Activated naive CD8-positive, alpha-beta T cell treated with anti-CD3 and anti-CD28 coated beads, Interleukin-2, amount 50 U/mL, for 24 hours (primary cell): ENCODE measurements around the gene ANXA4.
"Not testable (repeated sequence)": the region's sequence is repeated elsewhere in the genome, so short reads cannot be mapped to it uniquely, and the experiment has no call there.

Experiments used
- ATAC-seq: fragments of 150-1000 bp; cut with Tn5 transposase; one replicate; pipeline ENCODE4 v1.10.0; 2021
- DNase-seq: peaks from one replicate; pipeline ENCODE4 v3.0.0; 2021
- H3K27ac Mint-ChIP-seq: one replicate; pipeline ENCODE4 v1.8.0; 2021; ENCODE audit warnings: mild to moderate bottlenecking, mixed read lengths
- H3K27me3 Mint-ChIP-seq: one replicate; pipeline ENCODE4 v1.8.0; 2021; ENCODE audit warnings: mixed read lengths
- H3K36me3 Mint-ChIP-seq: one replicate; pipeline ENCODE4 v1.8.0; 2021; ENCODE audit warnings: low read depth, mixed read lengths
- H3K4me1 Mint-ChIP-seq: one replicate; pipeline ENCODE4 v1.8.0; 2021; ENCODE audit warnings: mixed read lengths
- H3K4me3 Mint-ChIP-seq: one replicate; pipeline ENCODE4 v1.8.0; 2021; ENCODE audit warnings: mild to moderate bottlenecking, moderate library complexity, mixed read lengths
- H3K9me3 Mint-ChIP-seq: one replicate; pipeline ENCODE4 v1.8.0; 2021; ENCODE audit warnings: mixed read lengths

ANXA4 gene

DNA sequence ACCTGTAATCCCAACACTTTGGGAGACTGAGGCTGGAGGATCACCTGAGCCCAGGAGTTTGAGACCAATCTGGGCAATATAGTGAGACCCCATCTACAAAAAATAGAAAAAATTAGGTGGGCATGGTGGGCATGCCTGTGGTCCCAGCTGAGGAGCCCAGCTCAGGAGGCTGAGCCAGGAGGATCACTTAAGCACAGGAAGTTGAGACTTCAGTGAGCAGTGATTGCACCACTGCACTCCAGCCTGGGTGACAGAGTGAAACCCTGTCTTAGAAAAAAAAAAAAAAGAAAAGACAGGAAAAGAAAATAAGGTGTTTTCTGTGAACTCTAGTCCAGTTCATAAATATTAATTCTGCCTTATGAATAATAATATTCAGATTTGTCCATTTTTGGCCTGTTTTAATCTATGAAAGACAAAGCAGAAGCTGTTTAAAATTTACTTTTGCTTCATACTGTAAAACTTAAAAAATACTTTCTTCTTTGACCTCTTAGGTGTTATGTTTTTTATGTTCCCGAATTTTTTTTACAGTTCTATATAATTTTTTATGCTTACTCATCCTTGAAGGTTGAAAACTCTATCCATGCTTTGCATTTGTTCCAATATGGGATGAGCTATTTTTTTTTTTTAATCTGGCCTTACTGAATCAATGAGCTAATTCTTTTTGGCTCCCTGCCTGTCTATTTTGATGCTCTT lies 8.4 kb upstream of the ANXA4 start:
- Mint-ChIP-seq H3K9me3 (no peaks in the 10 kb centered on the region), H3K36me3 (no peaks in the 10 kb centered on the region), H3K27me3 (no peaks in the 10 kb centered on the region), H3K27ac (no peak overlapping the region), H3K4me3 (no peak overlapping the region), H3K4me1 (no peaks in the 10 kb centered on the region)
- ATAC-seq (no peak), DNase-seq (no peak)

- Mint-ChIP-seq H3K27ac (no peak overlapping the region), H3K9me3 (no peaks in the 10 kb centered on the region)
- ATAC-seq = no peak
Measured at GRCh38 chr2:69734035-69734611, 7.8 kb upstream of the ANXA4 start.

DNA sequence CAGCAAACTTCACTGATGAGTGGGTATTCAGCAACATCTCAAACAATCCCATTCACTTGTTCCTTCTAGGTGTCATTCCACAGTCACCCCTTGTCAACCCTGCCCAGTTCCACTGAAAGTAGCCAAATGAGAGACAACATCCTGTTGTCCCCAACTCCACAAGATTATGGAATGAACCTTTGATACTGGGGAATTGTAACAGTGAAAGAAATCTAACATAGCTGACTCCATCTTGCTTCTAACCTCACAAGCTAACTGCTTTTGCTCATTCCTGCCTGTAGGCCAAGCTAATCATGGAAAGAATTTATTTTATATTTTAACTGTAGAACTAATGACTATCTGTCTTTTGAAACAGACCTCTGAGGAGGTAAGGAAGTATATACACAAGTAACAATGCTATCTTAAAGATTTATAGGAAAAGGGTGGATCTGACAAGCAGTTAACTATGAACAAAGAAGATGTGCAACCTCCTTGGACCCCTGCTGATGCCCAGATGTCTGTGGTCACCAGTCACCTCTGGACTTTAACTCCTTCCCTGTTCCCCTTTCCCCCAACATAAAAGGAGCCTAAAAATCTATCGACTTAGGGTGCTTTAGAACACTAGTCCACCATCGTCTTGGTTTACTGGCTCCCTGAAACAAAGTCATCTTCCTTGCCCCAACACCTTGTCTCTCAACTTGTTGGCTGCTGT lies 6.9 kb upstream of the ANXA4 start:
- ATAC-seq (no peak), DNase-seq (no peak)
- Mint-ChIP-seq H3K4me3 (no peak overlapping the region), H3K27ac (no peak overlapping the region), H3K4me1 (no peaks in the 10 kb centered on the region), H3K9me3 (no peaks in the 10 kb centered on the region), H3K27me3 (no peaks in the 10 kb centered on the region), H3K36me3 (no peaks in the 10 kb centered on the region)

More at GRCh38 chr2:69734035-69734611, 7.8 kb upstream of the ANXA4 start:
- no peaks in the 10 kb centered on the region for H3K27me3 Mint-ChIP-seq
- DNase-seq = no peak
- H3K36me3 Mint-ChIP-seq = no peaks in the 10 kb centered on the region
- H3K4me3 Mint-ChIP-seq = no peak overlapping the region
- no peaks in the 10 kb centered on the region for H3K4me1 Mint-ChIP-seq

GRCh38 chr2:69735686-69736085 lies 6.2 kb upstream of the ANXA4 start:
- H3K4me3 Mint-ChIP-seq = no peak overlapping the region
- ATAC-seq = no peak
- H3K9me3 Mint-ChIP-seq = no peaks in the 10 kb centered on the region
- no peak for DNase-seq
- no peaks in the 10 kb centered on the region for H3K4me1 Mint-ChIP-seq
- H3K36me3 Mint-ChIP-seq = no peaks in the 10 kb centered on the region
- no peaks in the 10 kb centered on the region for H3K27me3 Mint-ChIP-seq
- H3K27ac Mint-ChIP-seq = no peak overlapping the region

GRCh38 chr2:69738149-69738548 lies 3.8 kb upstream of the ANXA4 start:
- peaks cover 13% of the 10 kb centered on the region for H3K4me1 Mint-ChIP-seq
- not testable (repeated sequence) for H3K9me3 Mint-ChIP-seq, H3K27ac Mint-ChIP-seq, ATAC-seq, H3K4me3 Mint-ChIP-seq, H3K27me3 Mint-ChIP-seq, H3K36me3 Mint-ChIP-seq, DNase-seq

DNA sequence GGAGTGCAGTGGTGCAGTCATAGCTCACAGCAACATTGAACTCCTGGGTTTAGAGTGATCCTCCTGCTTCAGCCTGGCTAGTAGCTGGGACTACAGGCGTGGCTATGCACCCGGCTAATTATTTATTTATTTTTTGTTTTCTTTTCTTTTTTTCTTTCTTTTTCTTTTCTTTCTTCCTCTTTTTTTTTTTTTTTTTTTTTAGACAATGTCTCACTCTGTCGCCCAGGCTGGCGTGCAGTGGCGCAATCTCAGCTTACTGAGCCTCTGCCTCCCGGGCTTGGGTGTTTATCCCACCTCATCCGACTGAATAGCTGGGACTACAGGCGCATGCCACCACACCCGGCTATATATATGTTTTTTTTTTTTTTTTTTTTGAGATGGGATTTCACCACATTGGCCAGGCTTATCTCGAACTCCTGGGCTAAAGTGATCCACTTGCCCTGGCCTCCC lies 1.4 kb upstream of the ANXA4 start:
- H3K4me3 Mint-ChIP-seq = peak overlapping the region; percentile 81
- ATAC-seq = no peak

DNA sequence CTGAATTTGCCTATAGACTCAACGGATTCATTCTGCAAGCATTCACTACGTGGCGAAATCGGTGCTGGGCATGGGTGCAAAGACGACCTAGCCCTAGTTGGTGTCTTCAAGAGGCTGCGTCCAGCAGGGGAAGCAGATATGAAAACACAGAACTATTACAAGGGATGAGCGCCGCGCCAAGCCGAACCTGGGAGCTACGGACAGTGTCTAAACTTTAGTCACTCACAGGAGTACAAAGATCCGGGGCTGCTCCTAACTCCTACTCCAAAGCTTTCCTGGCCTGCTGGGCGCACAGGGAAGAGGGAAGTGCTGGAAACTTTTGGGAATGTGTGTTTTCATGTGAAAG lies 732 bp upstream of the ANXA4 start:
- peak; percentile 38 for DNase-seq
- peaks cover 5% of the 10 kb centered on the region for H3K27me3 Mint-ChIP-seq
- H3K36me3 Mint-ChIP-seq = no peaks in the 10 kb centered on the region
- H3K9me3 Mint-ChIP-seq = no peaks in the 10 kb centered on the region
- peak overlapping the region; percentile 92 for H3K27ac Mint-ChIP-seq
- peaks cover 13% of the 10 kb centered on the region for H3K4me1 Mint-ChIP-seq
- peak; percentile 21 for ATAC-seq
- H3K4me3 Mint-ChIP-seq = peak overlapping the region; percentile 81

More for the DNA sequence above, 1.4 kb upstream of the ANXA4 start:
- no peak for DNase-seq
- Mint-ChIP-seq H3K36me3 (no peaks in the 10 kb centered on the region), H3K4me1 (peaks cover 13% of the 10 kb centered on the region), H3K27me3 (peaks cover 5% of the 10 kb centered on the region), H3K27ac (no peak overlapping the region), H3K9me3 (no peaks in the 10 kb centered on the region)

- peaks cover 13% of the 10 kb centered on the region for H3K4me1 Mint-ChIP-seq
- H3K36me3 Mint-ChIP-seq = peaks cover 2% of the 10 kb centered on the region
- peak overlapping the region; percentile 43 for H3K27ac Mint-ChIP-seq
- DNase-seq (no peak), ATAC-seq (peak; percentile 42)
- H3K27me3 Mint-ChIP-seq = peaks cover 5% of the 10 kb centered on the region
- H3K9me3 Mint-ChIP-seq = no peaks in the 10 kb centered on the region
- peak overlapping the region; percentile 81 for H3K4me3 Mint-ChIP-seq
Measured at GRCh38 chr2:69742322-69742952, 503 bp downstream of the ANXA4 start.

- Mint-ChIP-seq H3K27me3 (peaks cover 5% of the 10 kb centered on the region), H3K27ac (no peak overlapping the region), H3K36me3 (peaks cover 2% of the 10 kb centered on the region), H3K9me3 (no peaks in the 10 kb centered on the region), H3K4me1 (peaks cover 13% of the 10 kb centered on the region), H3K4me3 (no peak overlapping the region)
- ATAC-seq = no peak
- no peak for DNase-seq
Measured at GRCh38 chr2:69743847-69744264, 1.9 kb downstream of the ANXA4 start.

- Mint-ChIP-seq H3K9me3 (no peaks in the 10 kb centered on the region), H3K27me3 (peaks cover 5% of the 10 kb centered on the region), H3K4me3 (no peak overlapping the region), H3K27ac (no peak overlapping the region), H3K36me3 (peaks cover 2% of the 10 kb centered on the region), H3K4me1 (peaks cover 13% of the 10 kb centered on the region)
- ATAC-seq (no peak), DNase-seq (no peak)
Measured at GRCh38 chr2:69744456-69744855, 2.5 kb downstream of the ANXA4 start.

DNA sequence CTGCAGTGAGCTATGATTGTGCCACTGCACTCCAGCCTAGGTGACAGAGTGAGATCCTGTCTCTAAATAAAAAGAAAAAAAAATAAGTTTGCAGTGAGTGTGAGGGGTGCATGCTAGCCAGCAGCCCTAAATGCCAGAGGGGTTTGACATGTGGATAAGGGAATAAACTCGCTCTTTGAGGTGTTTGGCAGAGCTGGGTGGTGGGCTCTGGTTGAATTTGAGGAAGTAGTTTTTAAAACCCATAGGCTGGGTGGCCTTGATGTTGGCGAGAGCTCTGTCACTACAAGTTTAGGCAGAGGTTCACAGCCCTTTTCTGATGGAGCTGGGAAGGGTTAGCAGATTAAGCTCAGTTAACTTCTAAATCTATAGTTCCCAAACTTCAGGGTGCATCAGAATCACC lies 3.1 kb downstream of the ANXA4 start:
- H3K27ac Mint-ChIP-seq = no peak overlapping the region
- no peaks in the 10 kb centered on the region for H3K9me3 Mint-ChIP-seq
- H3K4me3 Mint-ChIP-seq = no peak overlapping the region
- H3K27me3 Mint-ChIP-seq = peaks cover 5% of the 10 kb centered on the region
- ATAC-seq (no peak), DNase-seq (no peak)
- H3K36me3 Mint-ChIP-seq = peaks cover 2% of the 10 kb centered on the region
- peaks cover 13% of the 10 kb centered on the region for H3K4me1 Mint-ChIP-seq

DNA sequence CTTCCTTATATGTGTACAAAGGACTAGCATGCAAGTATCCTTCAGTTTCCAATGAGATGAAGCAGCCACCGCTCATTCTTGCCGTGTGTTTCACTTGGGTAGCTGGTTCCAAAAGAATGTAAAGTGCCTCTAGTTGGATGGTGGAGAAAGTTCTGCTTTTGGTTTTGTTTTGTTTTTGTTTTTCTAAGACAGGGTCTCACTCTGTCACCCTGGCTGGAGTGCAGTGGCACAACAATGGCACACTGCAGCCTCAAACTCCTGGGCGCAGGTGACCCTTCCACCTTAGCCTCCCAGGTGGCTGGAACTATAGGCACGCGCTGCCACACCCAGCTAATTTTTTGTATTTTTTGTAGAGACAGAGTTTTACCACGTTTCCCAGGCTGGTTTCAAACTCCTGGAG lies 8.3 kb downstream of the ANXA4 start:
- ATAC-seq (no peak), DNase-seq (no peak)
- no peak overlapping the region for H3K4me3 Mint-ChIP-seq
- H3K27me3 Mint-ChIP-seq = no peaks in the 10 kb centered on the region
- no peaks in the 10 kb centered on the region for H3K9me3 Mint-ChIP-seq
- peaks cover 2% of the 10 kb centered on the region for H3K36me3 Mint-ChIP-seq
- no peak overlapping the region for H3K27ac Mint-ChIP-seq
- peaks cover 6% of the 10 kb centered on the region for H3K4me1 Mint-ChIP-seq

GRCh38 chr2:69753659-69754363 lies 11.9 kb downstream of the ANXA4 start:
- Mint-ChIP-seq H3K4me1 (peaks cover 13% of the 10 kb centered on the region), H3K36me3 (no peaks in the 10 kb centered on the region), H3K9me3 (no peaks in the 10 kb centered on the region), H3K27ac (no peak overlapping the region), H3K4me3 (no peak overlapping the region), H3K27me3 (no peaks in the 10 kb centered on the region)
- no peak for DNase-seq
- ATAC-seq = no peak

GRCh38 chr2:69754633-69755032 lies 12.7 kb downstream of the ANXA4 start:
- Mint-ChIP-seq H3K36me3 (no peaks in the 10 kb centered on the region), H3K27ac (no peak overlapping the region), H3K4me3 (no peak overlapping the region), H3K4me1 (peaks cover 13% of the 10 kb centered on the region), H3K9me3 (no peaks in the 10 kb centered on the region), H3K27me3 (no peaks in the 10 kb centered on the region)
- ATAC-seq (no peak), DNase-seq (no peak)
